Epithelial cell of prostate (primary cell): Measurements from ENCODE around the gene GRIN2C.

Source experiments
- DNase-seq: peaks from one replicate; pipeline ENCODE4 v3.0.0-alpha.2; 2011; ENCODE audit warnings: low read depth, low spot score
- H3K27ac ChIP-seq: fragments of 450-650 bp; 2 replicates; pipeline ENCODE4 v1.5.1; 2017; ENCODE audit warnings: mild to moderate bottlenecking

GRIN2C gene

GRCh38 chr17:74865504-74866197, 6.0 kb upstream of the GRIN2C start:
- no peak overlapping the region for H3K27ac ChIP-seq
- no peak for DNase-seq

- H3K27ac ChIP-seq: no peak overlapping the region
- DNase-seq: no peak
These were observed 5.2 kb upstream of the GRIN2C start for GRCh38 chr17:74864866-74865395.

- no peak for DNase-seq
- no peak overlapping the region for H3K27ac ChIP-seq
These were observed 4.7 kb upstream of the GRIN2C start for GRCh38 chr17:74864297-74864865.

- DNase-seq: no peak
- H3K27ac ChIP-seq: no peak overlapping the region
These were observed 4.0 kb upstream of the GRIN2C start for GRCh38 chr17:74863420-74864296.

GRCh38 chr17:74862919-74863318, 3.2 kb upstream of the GRIN2C start:
- DNase-seq: no peak
- H3K27ac ChIP-seq: no peak overlapping the region

GRCh38 chr17:74862108-74862901, 2.6 kb upstream of the GRIN2C start:
- H3K27ac ChIP-seq: no peak overlapping the region
- DNase-seq: no peak

- no peak overlapping the region for H3K27ac ChIP-seq
- DNase-seq: no peak
These were observed 2.0 kb upstream of the GRIN2C start for GRCh38 chr17:74861662-74862107.

- no peak overlapping the region for H3K27ac ChIP-seq
- no peak for DNase-seq
These were observed 1.4 kb upstream of the GRIN2C start for GRCh38 chr17:74860872-74861661.

- DNase-seq: no peak
These were observed 665 bp upstream of the GRIN2C start for GRCh38 chr17:74860229-74860871.

GRCh38 chr17:74858672-74859458, 820 bp downstream of the GRIN2C start:
- no peak for DNase-seq

More at GRCh38 chr17:74860229-74860871, 665 bp upstream of the GRIN2C start:
- H3K27ac ChIP-seq: no peak overlapping the region

GRCh38 chr17:74857191-74857590, 2.5 kb downstream of the GRIN2C start:
- DNase-seq: no peak
- H3K27ac ChIP-seq: no peak overlapping the region

More at GRCh38 chr17:74858672-74859458, 820 bp downstream of the GRIN2C start:
- no peak overlapping the region for H3K27ac ChIP-seq

- no peak overlapping the region for H3K27ac ChIP-seq
- DNase-seq: no peak
These were observed 3.6 kb downstream of the GRIN2C start for GRCh38 chr17:74856112-74856511.

- no peak for DNase-seq
- no peak overlapping the region for H3K27ac ChIP-seq
These were observed 4.4 kb downstream of the GRIN2C start for GRCh38 chr17:74855323-74855722.

GRCh38 chr17:74854792-74855191, 4.9 kb downstream of the GRIN2C start:
- DNase-seq: no peak
- no peak overlapping the region for H3K27ac ChIP-seq

GRCh38 chr17:74853669-74854068, 6.0 kb downstream of the GRIN2C start:
- no peak for DNase-seq
- H3K27ac ChIP-seq: no peak overlapping the region

- no peak overlapping the region for H3K27ac ChIP-seq
- no peak for DNase-seq
These were observed 6.7 kb downstream of the GRIN2C start for GRCh38 chr17:74853048-74853397.

GRCh38 chr17:74852237-74853047, 7.2 kb downstream of the GRIN2C start:
- peak; percentile 8 for DNase-seq
- H3K27ac ChIP-seq: no peak overlapping the region
